ENCODE measurements around the gene DPEP1.

DNA sequence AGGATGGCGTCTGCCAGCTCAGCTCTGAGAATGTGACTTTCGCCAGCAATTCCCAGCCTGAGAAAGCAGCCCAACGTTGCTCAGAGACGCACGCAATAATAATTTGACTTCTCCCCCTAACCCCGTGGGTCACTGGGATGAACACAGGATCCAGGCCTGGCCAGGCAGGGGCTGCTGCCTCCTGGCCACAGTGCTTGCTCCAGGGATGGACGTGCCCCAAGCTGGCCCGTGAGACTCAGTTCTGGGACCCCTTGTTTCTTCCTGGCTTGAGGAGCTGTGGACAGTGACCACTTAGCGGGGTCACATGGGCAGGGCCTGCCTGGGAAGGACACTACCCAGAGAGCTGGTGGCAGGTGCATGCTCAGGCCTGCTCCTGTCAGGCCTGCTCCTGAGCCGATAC is 13.5 kb upstream of the DPEP1 start:
- TF ChIP-seq, protein P1, sequence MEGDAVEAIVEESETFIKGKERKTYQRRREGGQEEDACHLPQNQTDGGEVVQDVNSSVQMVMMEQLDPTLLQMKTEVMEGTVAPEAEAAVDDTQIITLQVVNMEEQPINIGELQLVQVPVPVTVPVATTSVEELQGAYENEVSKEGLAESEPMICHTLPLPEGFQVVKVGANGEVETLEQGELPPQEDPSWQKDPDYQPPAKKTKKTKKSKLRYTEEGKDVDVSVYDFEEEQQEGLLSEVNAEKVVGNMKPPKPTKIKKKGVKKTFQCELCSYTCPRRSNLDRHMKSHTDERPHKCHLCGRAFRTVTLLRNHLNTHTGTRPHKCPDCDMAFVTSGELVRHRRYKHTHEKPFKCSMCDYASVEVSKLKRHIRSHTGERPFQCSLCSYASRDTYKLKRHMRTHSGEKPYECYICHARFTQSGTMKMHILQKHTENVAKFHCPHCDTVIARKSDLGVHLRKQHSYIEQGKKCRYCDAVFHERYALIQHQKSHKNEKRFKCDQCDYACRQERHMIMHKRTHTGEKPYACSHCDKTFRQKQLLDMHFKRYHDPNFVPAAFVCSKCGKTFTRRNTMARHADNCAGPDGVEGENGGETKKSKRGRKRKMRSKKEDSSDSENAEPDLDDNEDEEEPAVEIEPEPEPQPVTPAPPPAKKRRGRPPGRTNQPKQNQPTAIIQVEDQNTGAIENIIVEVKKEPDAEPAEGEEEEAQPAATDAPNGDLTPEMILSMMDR (IDR thresholded peaks at IDR 0.05) = no peak
- TF ChIP-seq POLR2A (IDR thresholded peaks at IDR 0.05) = no peak
